NCI-H1092 (cell line): Measurements from ENCODE around the gene NEK5.

Experiments used
- DNase-seq: peaks from one replicate; lab custom pipeline; 2025; lab: John Stamatoyannopoulos, UW

NEK5 gene

DNA sequence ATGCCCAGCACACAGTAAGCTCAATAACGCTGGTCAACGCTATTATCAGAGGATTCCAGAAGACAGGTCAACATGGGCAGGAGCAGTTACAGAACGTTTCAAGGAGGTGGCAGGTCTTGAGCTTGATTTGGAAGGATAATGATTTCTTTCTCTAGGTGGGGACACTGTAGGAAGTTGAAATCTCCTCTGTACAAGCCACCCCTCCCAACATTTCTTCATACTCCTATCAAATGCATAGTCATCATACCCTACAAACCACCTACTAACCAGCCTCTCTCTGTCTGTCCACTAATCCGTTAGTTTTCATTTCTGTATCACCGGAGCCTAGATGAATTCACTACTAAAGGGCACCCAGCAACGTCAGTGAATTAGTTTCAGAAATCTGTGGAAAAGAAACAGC lies 118.9 kb downstream of the NEK5 start:
- DNase-seq, result no peak

- no peak for DNase-seq
Observed at GRCh38 chr13:52006523-52007245, 122.2 kb downstream of the NEK5 start.

DNA sequence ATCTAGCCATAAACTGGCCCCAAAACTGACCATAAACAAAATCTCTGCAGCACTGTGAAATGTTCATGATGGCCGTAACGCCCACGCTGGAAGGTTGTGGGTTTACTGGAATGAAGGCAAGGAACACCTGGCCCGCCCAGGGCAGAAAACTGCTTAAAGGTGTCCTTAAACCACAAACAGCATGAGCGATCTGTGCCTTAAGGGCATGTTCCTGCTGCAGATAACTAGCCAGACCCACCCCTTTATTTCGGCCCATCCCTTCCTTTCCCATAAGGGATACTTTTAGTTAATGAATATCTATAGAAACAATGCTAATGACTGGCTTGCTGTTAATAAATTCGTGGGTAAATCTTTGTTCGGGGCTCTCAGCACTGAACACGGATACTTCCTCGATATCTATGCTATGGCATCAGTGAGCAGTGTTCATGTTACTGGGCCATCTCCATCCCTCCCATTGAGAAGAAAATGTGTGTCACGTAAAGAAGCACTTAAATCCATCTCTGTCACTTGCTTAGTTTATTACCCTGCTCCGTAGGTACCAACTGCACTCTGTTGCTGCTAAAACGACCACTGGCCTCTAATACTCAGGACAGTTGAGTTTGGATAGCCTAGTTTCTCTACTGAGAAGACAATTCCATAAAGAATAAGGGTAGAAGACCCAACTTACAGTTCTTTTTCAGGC lies 122.9 kb downstream of the NEK5 start:
- no peak for DNase-seq

- DNase-seq, result no peak
Observed at GRCh38 chr13:52004511-52005170, 124.2 kb downstream of the NEK5 start.

- DNase-seq, result no peak
Observed at GRCh38 chr13:52003541-52003940, 125.3 kb downstream of the NEK5 start.

DNA sequence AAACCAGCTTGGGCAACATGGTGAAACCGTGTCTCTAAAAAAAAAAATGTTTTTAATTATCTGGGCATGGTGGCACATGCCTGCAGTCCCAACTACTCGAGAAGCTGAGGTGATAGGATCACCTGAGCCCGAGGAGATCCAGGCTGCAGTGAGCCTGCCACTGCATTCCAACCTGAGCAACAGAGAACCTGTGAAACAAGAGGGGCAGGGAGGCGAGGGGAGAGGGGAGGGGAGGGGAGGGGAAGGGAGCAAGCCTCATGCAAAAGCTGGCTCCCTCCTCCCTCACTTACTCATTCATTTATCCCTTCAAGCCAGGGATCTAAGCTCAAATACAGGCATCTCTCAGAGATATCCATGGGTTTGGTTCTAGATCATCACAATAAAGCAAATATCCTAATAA lies 126.5 kb downstream of the NEK5 start:
- no peak for DNase-seq

DNA sequence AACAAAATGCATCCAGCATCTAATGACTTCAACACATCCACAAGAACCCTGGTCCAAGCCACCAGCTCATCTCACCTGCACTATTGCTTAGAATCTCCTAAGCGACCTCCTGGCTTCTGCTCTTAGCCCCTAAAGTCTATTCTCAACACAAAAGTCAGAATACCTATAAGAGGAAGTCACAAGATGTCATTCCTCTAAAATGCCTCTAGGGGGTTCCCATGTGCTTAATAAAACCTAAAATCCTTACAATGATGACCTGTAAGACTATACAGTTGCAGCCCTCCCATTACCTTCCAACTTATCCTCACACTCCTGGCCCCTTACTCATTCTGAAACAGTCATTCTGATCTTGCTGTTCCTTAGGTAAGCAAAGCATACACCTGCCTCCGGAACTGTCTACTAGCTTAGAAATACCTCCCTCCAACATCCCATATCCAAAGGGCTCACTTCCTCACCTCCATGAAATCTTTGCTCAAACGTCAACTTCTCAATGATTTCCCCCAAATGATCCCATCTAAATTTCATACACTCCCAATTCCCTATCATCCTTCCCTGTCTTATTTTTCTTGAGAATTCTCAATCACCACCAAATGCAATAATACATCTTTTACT lies 127.6 kb downstream of the NEK5 start:
- DNase-seq, result no peak

DNA sequence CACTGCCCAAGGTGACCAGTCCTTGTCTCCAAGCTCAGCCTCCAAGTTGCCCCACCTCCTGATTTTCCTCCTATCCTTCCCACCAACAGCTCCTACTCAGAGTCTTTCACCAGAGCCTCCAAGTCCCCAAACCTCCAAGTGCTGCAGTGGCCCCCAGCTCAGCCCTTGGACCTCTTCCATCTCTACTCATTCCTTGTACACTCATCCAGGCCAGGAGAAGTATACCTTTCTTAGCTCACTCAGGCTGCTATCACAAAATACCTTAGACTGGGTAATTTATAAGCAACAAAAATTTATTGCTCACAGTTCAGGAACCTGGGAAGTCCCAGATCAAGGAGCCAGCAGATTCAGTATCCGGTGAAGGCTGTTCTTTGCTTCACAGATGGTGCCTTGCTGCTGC lies 129.0 kb downstream of the NEK5 start:
- no peak for DNase-seq

GRCh38 chr13:51999510-51999911 lies 129.4 kb downstream of the NEK5 start:
- no peak for DNase-seq

DNA sequence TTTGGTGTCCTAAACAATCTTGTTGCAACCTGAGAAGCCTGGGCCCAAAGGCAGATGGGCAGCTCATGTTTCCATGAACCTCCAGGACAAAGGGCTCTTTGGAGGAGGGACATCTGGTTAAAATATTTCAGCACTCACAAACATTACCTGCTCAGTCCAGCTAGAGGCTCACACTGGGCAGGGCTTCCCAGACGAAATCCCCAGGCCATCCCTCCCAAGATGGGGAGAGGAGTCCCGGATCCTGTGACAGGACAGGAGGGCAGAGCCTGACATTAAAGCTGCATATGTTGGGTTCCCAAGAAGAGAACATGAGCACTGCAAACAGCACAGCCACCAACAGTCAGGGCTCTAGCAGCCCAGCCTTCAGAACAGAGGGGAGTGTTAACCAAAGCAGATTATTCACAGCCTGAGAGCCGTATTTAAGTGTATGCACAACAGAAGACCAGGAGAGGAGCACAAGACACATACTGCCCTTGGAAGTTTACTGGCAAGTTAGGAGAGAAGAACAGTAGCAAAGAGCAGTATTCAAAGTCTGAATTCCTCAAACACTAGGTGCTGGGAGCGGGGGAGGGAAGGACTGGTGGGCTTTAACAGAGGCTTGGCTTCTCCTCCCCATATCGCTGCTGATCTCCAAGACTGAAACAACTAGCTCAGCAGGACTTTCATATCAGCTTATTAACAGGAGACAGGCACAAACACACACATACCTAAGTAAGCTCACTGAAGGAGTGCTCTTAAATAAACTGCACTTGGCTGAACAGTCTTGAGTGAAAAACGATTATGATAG lies 130.0 kb downstream of the NEK5 start:
- no peak for DNase-seq

DNA sequence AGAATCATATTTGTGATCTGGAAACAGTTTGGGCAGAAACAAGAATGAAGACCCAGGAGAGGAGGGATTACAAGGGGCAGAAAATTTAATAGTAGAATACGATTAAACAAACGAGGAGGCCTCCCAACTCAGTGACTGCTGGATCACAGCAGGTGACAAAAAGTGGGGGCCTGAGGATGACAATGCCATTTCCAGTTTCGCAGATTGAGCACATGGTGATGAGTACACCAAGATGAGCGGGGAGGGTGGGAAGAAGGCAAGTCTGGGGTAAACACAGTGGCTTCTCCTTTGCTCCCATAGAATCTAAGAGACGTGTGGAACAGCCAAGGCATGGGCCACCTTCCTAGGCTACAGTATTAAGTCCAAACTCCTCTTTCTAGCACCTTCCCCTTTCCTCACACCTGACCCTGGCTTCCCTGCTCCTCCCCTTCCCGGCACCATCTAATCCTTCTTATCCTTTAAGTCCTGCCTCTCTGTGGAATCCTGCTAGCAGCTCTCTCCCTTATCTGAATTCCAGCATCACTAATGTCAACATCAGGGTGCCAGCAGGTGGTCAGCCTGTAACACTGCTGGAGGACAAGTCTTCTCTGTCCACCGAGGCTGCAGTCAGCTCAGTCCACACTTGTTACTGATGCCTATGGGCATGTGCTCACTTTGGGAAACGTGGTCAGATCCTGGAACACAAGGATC lies 131.1 kb downstream of the NEK5 start:
- DNase-seq, result no peak

- DNase-seq, result no peak
Observed at GRCh38 chr13:51997186-51997585, 131.7 kb downstream of the NEK5 start.

- DNase-seq, result no peak
Observed at GRCh38 chr13:51996641-51997040, 132.2 kb downstream of the NEK5 start.

DNA sequence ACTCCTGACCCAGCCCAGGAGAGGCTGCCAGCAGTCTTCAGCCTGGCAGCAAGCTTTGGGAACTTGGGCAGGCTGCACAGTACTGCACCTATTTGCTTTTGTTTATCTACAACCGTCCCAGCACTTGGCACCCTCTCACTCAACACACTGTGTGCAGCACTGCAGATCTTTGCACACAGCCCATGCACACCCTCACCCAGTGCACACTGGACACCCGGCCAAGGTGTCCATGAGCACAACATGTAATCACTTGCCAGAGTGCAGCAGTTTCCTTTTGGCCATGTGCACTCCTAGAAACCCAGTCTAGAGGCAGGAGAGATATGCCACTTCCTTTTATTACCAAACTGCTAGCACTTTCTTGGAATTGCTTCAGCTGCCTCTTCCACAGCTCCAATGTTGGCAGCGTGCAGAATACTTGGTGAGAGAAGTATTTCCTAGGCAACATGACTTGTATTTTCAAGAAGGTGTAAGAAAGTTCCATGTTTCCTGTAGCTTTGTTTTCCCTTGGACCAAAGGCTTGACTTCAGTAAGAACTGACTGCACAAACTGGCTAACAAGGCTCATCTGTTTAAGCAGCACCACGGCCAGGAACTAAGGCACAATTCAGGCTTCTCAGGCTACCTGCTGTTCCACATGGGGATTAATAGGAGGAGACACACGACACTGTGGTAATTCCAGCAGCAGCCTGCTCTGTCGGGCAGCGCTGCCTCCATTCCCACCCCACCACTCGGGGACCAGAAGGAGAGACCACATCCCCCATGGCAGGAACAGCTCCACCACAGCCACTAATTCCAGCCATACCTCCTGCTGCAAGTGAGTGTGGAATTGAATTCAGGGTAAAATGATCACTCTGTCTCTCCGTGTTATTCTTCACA lies 133.0 kb downstream of the NEK5 start:
- no peak for DNase-seq

DNA sequence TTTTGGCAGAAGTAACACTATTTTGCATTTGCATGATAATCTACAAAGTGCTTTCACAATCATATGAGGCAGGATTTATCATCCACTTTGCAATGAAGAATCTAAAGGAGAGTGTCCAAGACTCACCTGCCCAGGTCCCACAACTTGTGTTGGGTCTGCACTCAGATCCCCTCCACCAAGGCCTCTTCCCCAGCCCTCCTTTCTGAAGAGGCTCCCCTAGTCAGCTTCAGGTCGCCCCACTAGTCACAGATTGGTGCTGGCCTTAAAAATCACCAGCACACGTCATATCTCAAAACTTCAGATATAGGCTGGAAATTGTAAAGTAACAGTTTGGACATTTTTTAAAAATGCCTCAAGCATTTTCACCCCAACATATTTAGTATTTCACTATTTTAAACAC lies 135.2 kb downstream of the NEK5 start:
- no peak for DNase-seq

DNA sequence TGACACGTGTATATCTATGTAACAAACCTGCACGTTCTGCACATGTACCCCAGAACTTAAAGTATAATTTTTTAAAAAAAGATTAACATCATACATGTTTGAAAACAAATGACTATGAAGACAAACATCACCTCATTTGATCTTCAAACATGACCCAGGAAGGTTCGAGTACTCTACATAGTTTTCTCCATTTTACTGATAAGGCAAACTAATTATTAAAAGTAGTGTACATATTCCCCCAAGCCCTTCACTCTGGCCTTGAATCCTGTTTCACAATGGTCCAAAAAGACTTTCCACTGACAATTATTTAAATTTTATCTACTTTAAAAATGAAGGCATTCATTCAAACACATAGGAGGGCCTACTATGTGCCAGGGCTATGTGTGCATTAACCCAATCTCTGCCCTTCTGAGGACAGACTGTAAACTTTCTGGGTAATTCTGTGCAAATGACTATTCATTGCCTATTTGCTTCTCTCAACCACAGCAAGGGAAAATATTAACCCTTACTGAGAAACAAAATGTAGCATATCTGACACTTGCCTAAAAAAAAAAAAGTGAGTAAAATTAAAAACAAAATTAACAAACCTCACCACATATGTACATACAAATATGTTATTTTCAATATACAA lies 139.8 kb downstream of the NEK5 start:
- no peak for DNase-seq
